K562 (cell line): ENCODE measurements around the gene DIAPH1. TPM values are rescaled to one million over a fixed set of nuclear protein-coding genes. Genes with fewer than 3 reads are reported as not detected.
A peak's percentile ranks its signal among the peaks of the same experiment; 100 is the strongest.

Experiments used
- CREB5 ChIP-seq: fragments of 250-450 bp; sonication (Bioruptor Pico); IDR thresholded peaks from 2 replicates; pipeline ENCODE4 v1.5.0; 2020; ENCODE audit warnings: mild to moderate bottlenecking
- CREM ChIP-seq: IDR thresholded peaks from 2 replicates; pipeline ENCODE4 v1.6.1; 2014; ENCODE audit warnings: antibody characterized with exemption, low read depth
- FOSL1 ChIP-seq: fragments of 200-800 bp; sonication (Bioruptor generic); conservative IDR thresholded peaks from 2 replicates; pipeline ENCODE4 v1.6.1; 2016; ENCODE audit warnings: missing genetic modification characterization, missing compliant biosample characterization
- MTA1 ChIP-seq: fragments of 450-650 bp; IDR thresholded peaks from 2 replicates; pipeline ENCODE4 v1.6.1; 2017; ENCODE audit warnings: borderline replicate concordance
- MTF1 ChIP-seq: fragments of 250-450 bp; sonication (Bioruptor Pico); IDR thresholded peaks from 2 replicates; pipeline ENCODE4 v1.9.0; 2021; ENCODE audit warnings: moderate library complexity, mild to moderate bottlenecking, inconsistent platforms, borderline replicate concordance
- NR2F6 ChIP-seq: fragments of 450-650 bp; formaldehyde crosslinking; IDR thresholded peaks from 2 replicates; pipeline ENCODE4 v1.4.0; 2020; ENCODE audit warnings: mild to moderate bottlenecking
- RBM14 ChIP-seq: fragments of 200-400 bp; formaldehyde crosslinking; IDR thresholded peaks from 2 replicates; pipeline ENCODE4 v1.6.1; 2018; ENCODE audit warnings: low read depth, mild to moderate bottlenecking, low read length, moderate library complexity, borderline replicate concordance; ENCODE audit not compliant: insufficient read depth
- SAFB ChIP-seq: fragments of 200-400 bp; formaldehyde crosslinking; IDR thresholded peaks from 2 replicates; pipeline ENCODE4 v1.6.1; 2017; ENCODE audit warnings: low read depth, low read length, borderline replicate concordance
- SRSF1 ChIP-seq: fragments of 200-400 bp; formaldehyde crosslinking; IDR thresholded peaks from 2 replicates; pipeline ENCODE4 v1.6.1; 2017; ENCODE audit warnings: mild to moderate bottlenecking, low read depth, low read length, moderate library complexity
- WHSC1 ChIP-seq: IDR thresholded peaks from one replicate; pipeline ENCODE4 v1.6.1; 2012; ENCODE audit warnings: low read length, control low read depth, inconsistent platforms
- XRCC4 ChIP-seq: IDR thresholded peaks from one replicate; pipeline ENCODE4 v1.6.1; 2011; ENCODE audit not compliant: insufficient read depth, insufficient read length; ENCODE audit errors: extremely low read depth
- ZNF586 ChIP-seq: fragments of 450-650 bp; formaldehyde crosslinking; conservative IDR thresholded peaks from 2 replicates; pipeline ENCODE4 v1.4.0; 2020; ENCODE audit warnings: mild to moderate bottlenecking, moderate library complexity
- polyA plus RNA-seq, 8 experiments: library from polyadenylated mRNA; depleted of rRNA in 4 of 8; stranded (reverse) in 5 of 8; unstranded in 3 of 8; fragments of >200 nt; fragmentation: Nextera tagmentation in 2 of 8; fragmentation: Illumina TruSeq in 1 of 8; extraction: Ambion mirVana in 2 of 8; extraction: Trizol in 1 of 8; gene quantifications; 2 replicates each; pipeline versions ENCODE4 v1.2.1 to v1.2.3, GENCODE V29; 2011 to 2014; ENCODE audit warnings: inconsistent platforms in 1 of 8, missing spikeins in 1 of 8
- total RNA-seq, 7 experiments: library from RNA; depleted of rRNA in 6 of 7; stranded (reverse); fragments of >200 nt in 6 of 7; fragmentation: Illumina TruSeq in 2 of 7; extraction: Trizol in 2 of 7; gene quantifications; 2 replicates each; pipeline versions ENCODE4 v1.2.1 to v1.2.3, GENCODE V29; 2011 to 2021; ENCODE audit warnings: low replicate concordance in 1 of 7
- TF ChIP-seq, protein P1 (sequence below): sonication (generic); formaldehyde crosslinking; IDR thresholded peaks from 2 replicates; pipeline ENCODE4 v1.8.0; 2022; ENCODE audit warnings: mild to moderate bottlenecking, low read depth, missing genetic modification reagents
- TF ChIP-seq, protein P2 (sequence below): fragments of 450-650 bp; IDR thresholded peaks from 2 replicates; pipeline ENCODE4 v1.6.1; 2016; ENCODE audit warnings: low read depth
- TF ChIP-seq, protein P3 (sequence below): fragments of 450-650 bp; formaldehyde crosslinking; IDR thresholded peaks from 2 replicates; pipeline ENCODE4 v1.4.0; 2020; ENCODE audit warnings: mild to moderate bottlenecking, mixed read lengths

Gene DIAPH1
- total and polyA plus RNA-seq, 9 of the 15 experiments (the other 6 are each of a cell fraction or from before 2014, with no cell fraction given): 60.8 to 328 (median 97.8) TPM

- TF ChIP-seq NR2F6 (CRISPR knock-in tag): no peak
- TF ChIP-seq CREM: peak; percentile 75
- no peak for TF ChIP-seq CREB5
- TF ChIP-seq XRCC4: no peak
- no peak for TF ChIP-seq RBM14
- TF ChIP-seq, protein P1, sequence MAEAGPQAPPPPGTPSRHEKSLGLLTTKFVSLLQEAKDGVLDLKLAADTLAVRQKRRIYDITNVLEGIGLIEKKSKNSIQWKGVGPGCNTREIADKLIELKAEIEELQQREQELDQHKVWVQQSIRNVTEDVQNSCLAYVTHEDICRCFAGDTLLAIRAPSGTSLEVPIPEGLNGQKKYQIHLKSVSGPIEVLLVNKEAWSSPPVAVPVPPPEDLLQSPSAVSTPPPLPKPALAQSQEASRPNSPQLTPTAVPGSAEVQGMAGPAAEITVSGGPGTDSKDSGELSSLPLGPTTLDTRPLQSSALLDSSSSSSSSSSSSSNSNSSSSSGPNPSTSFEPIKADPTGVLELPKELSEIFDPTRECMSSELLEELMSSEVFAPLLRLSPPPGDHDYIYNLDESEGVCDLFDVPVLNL (CRISPR knock-in tag): no peak
- TF ChIP-seq, protein P2, sequence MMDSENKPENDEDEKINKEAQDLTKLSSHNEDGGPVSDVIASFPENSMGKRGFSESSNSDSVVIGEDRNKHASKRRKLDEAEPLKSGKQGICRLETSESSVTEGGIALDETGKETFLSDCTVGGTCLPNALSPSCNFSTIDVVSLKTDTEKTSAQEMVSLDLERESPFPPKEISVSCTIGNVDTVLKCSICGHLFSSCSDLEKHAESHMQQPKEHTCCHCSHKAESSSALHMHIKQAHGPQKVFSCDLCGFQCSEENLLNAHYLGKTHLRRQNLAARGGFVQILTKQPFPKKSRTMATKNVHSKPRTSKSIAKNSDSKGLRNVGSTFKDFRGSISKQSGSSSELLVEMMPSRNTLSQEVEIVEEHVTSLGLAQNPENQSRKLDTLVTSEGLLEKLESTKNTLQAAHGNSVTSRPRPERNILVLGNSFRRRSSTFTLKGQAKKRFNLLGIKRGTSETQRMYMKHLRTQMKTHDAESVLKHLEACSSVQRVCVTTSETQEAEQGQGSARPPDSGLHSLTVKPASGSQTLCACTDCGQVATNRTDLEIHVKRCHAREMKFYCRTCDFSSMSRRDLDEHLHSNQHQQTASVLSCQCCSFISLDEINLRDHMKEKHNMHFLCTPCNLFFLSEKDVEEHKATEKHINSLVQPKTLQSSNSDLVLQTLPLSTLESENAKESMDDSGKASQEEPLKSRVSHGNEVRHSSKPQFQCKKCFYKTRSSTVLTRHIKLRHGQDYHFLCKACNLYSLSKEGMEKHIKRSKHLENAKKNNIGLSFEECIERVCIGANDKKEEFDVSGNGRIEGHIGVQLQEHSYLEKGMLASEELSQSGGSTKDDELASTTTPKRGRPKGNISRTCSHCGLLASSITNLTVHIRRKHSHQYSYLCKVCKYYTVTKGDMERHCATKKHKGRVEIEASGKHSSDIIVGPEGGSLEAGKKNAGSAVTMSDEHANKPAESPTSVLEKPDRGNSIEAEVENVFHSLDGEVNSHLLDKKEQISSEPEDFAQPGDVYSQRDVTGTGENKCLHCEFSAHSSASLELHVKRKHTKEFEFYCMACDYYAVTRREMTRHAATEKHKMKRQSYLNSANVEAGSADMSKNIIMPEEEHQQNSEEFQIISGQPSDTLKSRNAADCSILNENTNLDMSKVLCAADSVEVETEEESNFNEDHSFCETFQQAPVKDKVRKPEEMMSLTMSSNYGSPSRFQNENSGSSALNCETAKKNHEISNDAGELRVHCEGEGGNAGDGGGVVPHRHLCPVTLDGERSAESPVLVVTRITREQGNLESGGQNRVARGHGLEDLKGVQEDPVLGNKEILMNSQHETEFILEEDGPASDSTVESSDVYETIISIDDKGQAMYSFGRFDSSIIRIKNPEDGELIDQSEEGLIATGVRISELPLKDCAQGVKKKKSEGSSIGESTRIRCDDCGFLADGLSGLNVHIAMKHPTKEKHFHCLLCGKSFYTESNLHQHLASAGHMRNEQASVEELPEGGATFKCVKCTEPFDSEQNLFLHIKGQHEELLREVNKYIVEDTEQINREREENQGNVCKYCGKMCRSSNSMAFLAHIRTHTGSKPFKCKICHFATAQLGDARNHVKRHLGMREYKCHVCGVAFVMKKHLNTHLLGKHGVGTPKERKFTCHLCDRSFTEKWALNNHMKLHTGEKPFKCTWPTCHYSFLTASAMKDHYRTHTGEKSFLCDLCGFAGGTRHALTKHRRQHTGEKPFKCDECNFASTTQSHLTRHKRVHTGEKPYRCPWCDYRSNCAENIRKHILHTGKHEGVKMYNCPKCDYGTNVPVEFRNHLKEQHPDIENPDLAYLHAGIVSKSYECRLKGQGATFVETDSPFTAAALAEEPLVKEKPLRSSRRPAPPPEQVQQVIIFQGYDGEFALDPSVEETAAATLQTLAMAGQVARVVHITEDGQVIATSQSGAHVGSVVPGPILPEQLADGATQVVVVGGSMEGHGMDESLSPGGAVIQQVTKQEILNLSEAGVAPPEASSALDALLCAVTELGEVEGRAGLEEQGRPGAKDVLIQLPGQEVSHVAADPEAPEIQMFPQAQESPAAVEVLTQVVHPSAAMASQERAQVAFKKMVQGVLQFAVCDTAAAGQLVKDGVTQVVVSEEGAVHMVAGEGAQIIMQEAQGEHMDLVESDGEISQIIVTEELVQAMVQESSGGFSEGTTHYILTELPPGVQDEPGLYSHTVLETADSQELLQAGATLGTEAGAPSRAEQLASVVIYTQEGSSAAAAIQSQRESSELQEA: no peak
- TF ChIP-seq SRSF1: no peak
- no peak for TF ChIP-seq WHSC1
- TF ChIP-seq, protein P3, sequence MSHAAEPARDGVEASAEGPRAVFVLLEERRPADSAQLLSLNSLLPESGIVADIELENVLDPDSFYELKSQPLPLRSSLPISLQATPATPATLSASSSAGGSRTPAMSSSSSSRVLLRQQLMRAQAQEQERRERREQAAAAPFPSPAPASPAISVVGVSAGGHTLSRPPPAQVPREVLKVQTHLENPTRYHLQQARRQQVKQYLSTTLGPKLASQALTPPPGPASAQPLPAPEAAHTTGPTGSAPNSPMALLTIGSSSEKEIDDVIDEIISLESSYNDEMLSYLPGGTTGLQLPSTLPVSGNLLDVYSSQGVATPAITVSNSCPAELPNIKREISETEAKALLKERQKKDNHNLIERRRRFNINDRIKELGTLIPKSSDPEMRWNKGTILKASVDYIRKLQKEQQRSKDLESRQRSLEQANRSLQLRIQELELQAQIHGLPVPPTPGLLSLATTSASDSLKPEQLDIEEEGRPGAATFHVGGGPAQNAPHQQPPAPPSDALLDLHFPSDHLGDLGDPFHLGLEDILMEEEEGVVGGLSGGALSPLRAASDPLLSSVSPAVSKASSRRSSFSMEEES (CRISPR knock-in tag): no peak
- TF ChIP-seq ZNF586 (CRISPR knock-in tag): no peak
- TF ChIP-seq FOSL1: no peak
- TF ChIP-seq SAFB: no peak
- no peak for TF ChIP-seq MTF1
- TF ChIP-seq MTA1: no peak
Measured at GRCh38 chr5:141650851-141651727, 32.3 kb upstream of the DIAPH1 start, which contains the start of gene FCHSD1 (continued).
